Smooth muscle cell (in vitro differentiated cells): ENCODE results near the gene CDH12. TPM values are rescaled to one million over a fixed set of nuclear protein-coding genes. Genes with fewer than 3 reads are reported as not detected.
"Not testable (repeated sequence)": the region's sequence is repeated elsewhere in the genome, so short reads cannot be mapped to it uniquely, and the experiment has no call there.

ENCODE experiments used
- DNase-seq: peaks from one replicate; lab custom pipeline; 2025; ENCODE audit not compliant: unreplicated experiment; lab: John Stamatoyannopoulos, UW
- H2AFZ ChIP-seq: fragments of 200-600 bp; sonication (generic); 2 replicates; pipeline ENCODE4 v1.6.0; 2016; ENCODE audit warnings: antibody characterized with exemption, low read depth, mild to moderate bottlenecking
- H3F3A ChIP-seq: fragments of 200-600 bp; sonication (generic); 2 replicates; pipeline ENCODE4 v1.6.0; 2017; ENCODE audit warnings: antibody characterized with exemption, low read depth
- H3K27ac ChIP-seq: fragments of 200-600 bp; sonication (generic); 2 replicates; pipeline ENCODE4 v1.5.1; 2016; ENCODE audit warnings: low read depth, mild to moderate bottlenecking
- H3K27me3 ChIP-seq: fragments of 200-600 bp; sonication (generic); 2 replicates; pipeline ENCODE4 v1.6.1; 2016; ENCODE audit warnings: low read depth, mild to moderate bottlenecking
- H3K36me3 ChIP-seq: fragments of 200-600 bp; sonication (generic); 2 replicates; pipeline ENCODE4 v1.5.1; 2016; ENCODE audit warnings: low read depth
- H3K4me1 ChIP-seq: fragments of 200-600 bp; sonication (generic); 2 replicates; pipeline ENCODE4 v1.5.1; 2016; ENCODE audit warnings: low read depth
- H3K4me2 ChIP-seq: fragments of 200-600 bp; sonication (generic); 2 replicates; pipeline ENCODE4 v1.6.0; 2016; ENCODE audit warnings: mild to moderate bottlenecking
- H3K4me3 ChIP-seq: fragments of 200-600 bp; sonication (generic); 2 replicates; pipeline ENCODE4 v1.5.1; 2016; ENCODE audit warnings: mild to moderate bottlenecking
- H3K79me2 ChIP-seq: fragments of 200-600 bp; sonication (generic); 2 replicates; pipeline ENCODE4 v1.6.0; 2016; ENCODE audit warnings: low read depth, mild to moderate bottlenecking
- H3K9ac ChIP-seq: fragments of 200-600 bp; sonication (generic); 2 replicates; pipeline ENCODE4 v1.6.0; 2016; ENCODE audit warnings: low read depth
- H3K9me3 ChIP-seq: fragments of 200-600 bp; sonication (generic); replicated peaks from 2 replicates; pipeline ENCODE4 v1.5.1; 2016; ENCODE audit warnings: low read depth
- H4K20me1 ChIP-seq: fragments of 200-600 bp; sonication (generic); 2 replicates; pipeline ENCODE4 v1.6.0; 2016; ENCODE audit warnings: low read depth
- WGBS: methylation state at CpG from one replicate; pipeline ENCODE4 v1.1.7; 2016; ENCODE audit warnings: low lambda C conversion rate; 5-methylcytosine and 5-hydroxymethylcytosine counted together
- polyA plus RNA-seq: library from polyadenylated mRNA; unstranded; fragments of >200 nt; fragmentation: Nextera tagmentation; extraction: Ambion mirVana; gene quantifications from 2 replicates; pipeline ENCODE4 v1.2.1, GENCODE V29; 2016
- total RNA-seq: library from RNA; depleted of rRNA; stranded (reverse); fragments of >200 nt; gene quantifications from 2 replicates; pipeline ENCODE4 v1.2.3, GENCODE V29; 2014

The CDH12 gene
- total and polyA plus RNA-seq, 2 experiments from 2014 or later = not detected

DNA sequence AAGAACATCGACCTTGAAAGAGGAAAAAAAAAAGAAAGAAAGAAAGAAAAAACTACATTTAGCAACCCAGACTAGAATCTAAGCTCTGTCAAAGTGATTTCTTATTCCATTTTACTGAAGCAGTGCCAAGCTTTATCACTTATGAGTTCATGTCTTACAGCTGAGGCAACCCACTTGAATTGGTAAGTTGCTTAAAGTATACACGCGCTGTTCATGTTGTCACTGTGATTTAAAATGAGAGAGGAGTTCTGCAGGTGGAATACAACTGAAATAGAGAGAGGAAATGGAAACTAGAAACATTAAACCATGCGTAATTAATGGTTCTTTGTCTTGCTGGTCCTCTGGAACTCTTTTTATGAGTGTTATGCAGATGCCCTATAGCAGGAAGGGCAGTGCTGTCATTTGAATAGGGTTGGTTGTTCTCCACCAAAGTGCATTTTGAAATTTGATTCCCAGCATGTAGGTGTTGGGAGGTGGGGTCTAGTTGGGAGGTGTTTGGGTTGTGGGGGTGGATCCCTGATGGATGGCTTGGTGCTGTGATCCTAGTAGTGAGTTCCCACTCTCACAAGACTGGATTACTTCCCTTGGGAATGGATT, 665.4 kb downstream of the CDH12 start:
- H3K4me3 ChIP-seq = not testable (repeated sequence)
- 57% methylated on average over 4 of the region's 4 CpGs for WGBS

DNA sequence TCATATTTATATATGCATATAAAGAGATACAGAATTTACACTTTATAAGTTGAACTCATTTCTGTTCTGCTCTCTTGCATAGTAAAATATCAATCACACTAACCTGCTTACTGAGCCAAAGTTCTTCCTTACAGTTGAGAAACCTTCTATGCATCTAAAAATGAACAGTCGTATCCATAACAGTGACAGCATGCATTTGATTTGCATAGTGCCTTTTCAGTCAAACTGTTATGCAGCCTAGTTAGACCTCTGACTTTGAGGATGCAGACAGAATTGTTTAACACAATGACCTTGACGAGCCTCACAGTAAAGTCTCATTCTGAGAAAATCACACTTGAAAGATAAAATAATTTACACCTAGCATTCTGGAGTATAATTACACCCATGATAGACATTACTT, 683.9 kb downstream of the CDH12 start:
- not testable (repeated sequence) for H3K27ac ChIP-seq, DNase-seq, H3K4me2 ChIP-seq, H4K20me1 ChIP-seq, H3K9me3 ChIP-seq, H3K9ac ChIP-seq, H2AFZ ChIP-seq, H3K27me3 ChIP-seq, H3F3A ChIP-seq, H3K4me3 ChIP-seq, H3K4me1 ChIP-seq, H3K79me2 ChIP-seq, H3K36me3 ChIP-seq
- 87% methylated on average over 2 of the region's 2 CpGs for WGBS

More for the DNA sequence above, 665.4 kb downstream of the CDH12 start:
- H2AFZ ChIP-seq, H3K36me3 ChIP-seq, H3K79me2 ChIP-seq, H4K20me1 ChIP-seq, H3K9me3 ChIP-seq, H3K27ac ChIP-seq, H3K9ac ChIP-seq, H3K27me3 ChIP-seq, H3K4me1 ChIP-seq, DNase-seq, H3F3A ChIP-seq, H3K4me2 ChIP-seq: not testable (repeated sequence)

DNA sequence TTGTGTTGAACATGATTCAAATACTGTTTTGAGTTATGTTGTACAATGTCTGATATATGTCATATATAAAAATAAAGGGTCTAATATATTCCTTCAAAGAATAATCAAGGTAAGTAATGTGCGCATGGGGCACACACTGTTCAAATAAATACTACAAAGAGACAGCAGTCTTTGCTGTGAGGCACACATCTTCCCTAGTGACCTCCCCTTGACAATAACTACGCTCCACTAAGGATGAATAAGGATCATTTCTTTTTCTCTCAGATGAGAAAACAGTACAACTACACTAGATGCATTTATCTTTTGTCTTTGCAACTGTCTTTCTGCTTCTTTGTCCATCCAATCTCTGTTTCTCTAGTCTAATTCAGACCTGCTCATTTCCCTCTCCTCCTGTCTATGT, 684.4 kb downstream of the CDH12 start:
- not testable (repeated sequence) for H3K4me1 ChIP-seq, H3F3A ChIP-seq, H3K79me2 ChIP-seq, H3K27me3 ChIP-seq, H3K27ac ChIP-seq, H3K36me3 ChIP-seq, H4K20me1 ChIP-seq, H3K9me3 ChIP-seq, DNase-seq, H2AFZ ChIP-seq, H3K4me3 ChIP-seq, H3K9ac ChIP-seq, H3K4me2 ChIP-seq
- no CpG with 5 or more reads among the region's 2 CpGs for WGBS

DNA sequence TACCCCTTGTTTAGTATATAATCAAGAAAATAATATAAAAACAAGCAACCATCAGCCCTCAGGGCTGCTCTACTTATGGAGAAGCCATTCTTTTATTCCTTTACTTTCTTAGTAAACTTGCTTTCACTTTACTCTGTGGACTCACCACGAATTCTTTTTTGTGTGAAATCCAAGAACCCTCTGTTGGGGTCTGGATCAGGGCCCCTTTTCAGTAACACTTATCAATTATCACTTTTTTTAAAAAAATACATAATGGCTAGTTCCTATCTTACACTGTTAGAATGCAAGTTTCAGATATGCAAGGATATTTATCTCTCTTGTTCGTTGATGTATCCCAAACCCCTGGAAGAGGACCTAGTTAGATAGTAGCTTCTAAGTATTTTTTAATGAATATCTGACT, 687.2 kb downstream of the CDH12 start:
- 86% methylated on average over 2 of the region's 2 CpGs for WGBS
- H3K36me3 ChIP-seq, H3F3A ChIP-seq, H3K4me1 ChIP-seq, H4K20me1 ChIP-seq, H3K27me3 ChIP-seq, H3K27ac ChIP-seq, H3K9me3 ChIP-seq, H3K4me3 ChIP-seq, H2AFZ ChIP-seq, H3K79me2 ChIP-seq, H3K9ac ChIP-seq, H3K4me2 ChIP-seq, DNase-seq: not testable (repeated sequence)

DNA sequence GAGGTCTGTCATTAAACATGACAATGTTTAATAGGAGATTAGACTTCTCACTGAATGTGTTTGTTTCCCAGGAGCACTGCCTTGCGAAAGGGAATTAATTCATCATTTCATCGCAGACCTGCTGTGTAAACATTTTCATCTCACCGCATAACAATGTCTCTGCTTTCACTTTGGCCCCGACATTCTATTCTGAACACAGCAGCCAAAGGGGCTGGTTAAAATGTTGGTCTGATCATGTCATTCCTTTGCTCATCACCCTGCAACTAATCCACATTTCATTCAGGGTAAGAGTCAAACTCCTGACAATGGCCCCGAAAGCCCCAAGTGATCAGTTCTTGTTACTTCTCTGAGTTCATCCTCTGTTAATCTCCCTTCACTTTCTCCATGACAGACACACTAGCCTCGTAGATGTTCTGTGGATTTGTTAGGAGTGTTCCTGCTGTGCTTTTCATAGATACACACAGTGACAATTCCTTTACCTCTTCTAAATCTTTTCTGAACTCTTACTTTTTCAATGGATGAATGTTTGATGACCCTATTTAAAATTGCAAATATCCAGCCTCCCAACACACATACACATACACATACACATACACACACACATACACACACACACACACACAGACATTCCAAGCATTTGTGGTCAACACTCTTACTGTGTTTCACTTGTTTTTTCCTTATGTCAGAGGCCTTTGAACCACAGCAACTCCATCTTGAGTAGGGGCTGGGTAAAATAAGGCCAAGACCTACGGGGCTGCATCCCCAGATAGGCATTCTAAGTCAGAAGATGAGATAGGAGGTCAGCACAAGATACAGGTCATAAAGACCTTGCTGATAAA, 688.0 kb downstream of the CDH12 start:
- not testable (repeated sequence) for H3K4me1 ChIP-seq, DNase-seq, H2AFZ ChIP-seq, H3K36me3 ChIP-seq, H3K9ac ChIP-seq, H3K9me3 ChIP-seq, H3K4me2 ChIP-seq, H3K79me2 ChIP-seq, H3K27me3 ChIP-seq, H3F3A ChIP-seq, H4K20me1 ChIP-seq, H3K4me3 ChIP-seq, H3K27ac ChIP-seq
- WGBS = 53% methylated on average over 4 of the region's 7 CpGs

DNA sequence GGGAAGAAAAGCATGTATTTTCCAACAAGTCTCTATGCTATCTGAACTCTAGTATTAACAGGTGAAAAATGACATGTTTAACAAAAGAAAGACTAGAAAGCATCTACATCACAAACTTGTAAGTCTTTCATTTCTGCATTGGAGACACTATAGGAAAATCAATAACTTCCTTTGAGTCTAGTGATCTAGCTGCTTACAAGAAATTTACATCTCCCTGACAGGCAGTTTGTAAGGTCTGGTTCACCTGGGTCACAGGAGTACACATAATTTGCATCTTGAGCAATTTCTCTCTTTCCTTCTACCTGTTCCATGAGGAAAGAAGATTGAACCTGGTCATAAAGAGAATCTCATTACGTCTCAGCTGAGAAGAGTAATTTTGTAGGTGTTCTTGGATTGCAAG, 696.2 kb downstream of the CDH12 start:
- H2AFZ ChIP-seq, H3F3A ChIP-seq, DNase-seq, H3K4me3 ChIP-seq, H3K4me2 ChIP-seq, H4K20me1 ChIP-seq, H3K4me1 ChIP-seq, H3K9ac ChIP-seq, H3K9me3 ChIP-seq, H3K79me2 ChIP-seq, H3K36me3 ChIP-seq, H3K27ac ChIP-seq, H3K27me3 ChIP-seq: not testable (repeated sequence)
- no CpG with 5 or more reads among the region's 1 CpG for WGBS

DNA sequence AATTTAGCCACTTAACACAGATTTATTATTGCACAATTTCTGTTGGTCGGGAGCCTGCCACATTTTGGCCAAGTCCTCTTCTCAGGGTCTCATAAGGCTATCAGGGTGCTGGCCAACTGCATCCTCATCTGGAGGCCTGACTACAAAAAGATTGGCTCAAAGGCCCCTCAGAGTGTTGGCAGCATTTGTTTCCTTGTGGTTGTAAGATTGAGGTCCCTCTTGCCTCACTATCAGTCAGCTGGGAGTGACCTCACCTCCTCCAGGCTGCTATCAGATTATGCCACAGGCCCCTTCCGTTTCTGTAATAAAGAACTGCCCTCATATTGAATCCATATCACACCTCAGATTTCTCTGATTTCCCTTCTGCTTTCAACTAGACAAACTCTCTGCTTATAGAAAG, 698.4 kb downstream of the CDH12 start:
- not testable (repeated sequence) for H2AFZ ChIP-seq, H3K27me3 ChIP-seq, H4K20me1 ChIP-seq, H3K4me1 ChIP-seq, H3K79me2 ChIP-seq, H3K9ac ChIP-seq, H3F3A ChIP-seq, H3K36me3 ChIP-seq, H3K4me2 ChIP-seq, H3K27ac ChIP-seq, H3K4me3 ChIP-seq, DNase-seq, H3K9me3 ChIP-seq
- WGBS = 69% methylated on average over 2 of the region's 2 CpGs

DNA sequence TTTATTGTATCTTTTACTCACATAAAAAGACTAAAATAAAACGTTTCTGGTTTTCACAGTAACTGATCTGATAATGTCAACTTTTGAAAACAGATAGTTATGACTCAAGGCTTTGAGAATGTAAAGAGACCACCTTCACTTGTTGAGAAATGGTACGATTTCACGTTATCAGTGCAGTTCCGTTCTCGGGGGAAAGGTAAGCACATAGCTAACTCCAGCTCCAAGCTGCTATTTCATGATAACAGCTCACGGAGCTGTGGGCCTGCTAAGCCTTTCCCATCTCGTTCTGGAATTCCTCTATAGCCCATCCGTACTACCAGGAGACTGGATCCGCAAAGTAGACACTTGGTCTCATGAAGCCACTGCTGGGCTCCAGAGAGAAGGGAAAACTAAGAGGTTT, 701.3 kb downstream of the CDH12 start:
- not testable (repeated sequence) for H3K27me3 ChIP-seq, H3K36me3 ChIP-seq, H3K4me1 ChIP-seq, H4K20me1 ChIP-seq, H3K4me2 ChIP-seq, H3K9me3 ChIP-seq, H3K9ac ChIP-seq, H3K27ac ChIP-seq, DNase-seq, H2AFZ ChIP-seq, H3F3A ChIP-seq, H3K4me3 ChIP-seq, H3K79me2 ChIP-seq
- WGBS = 71% methylated on average over 9 of the region's 9 CpGs
